ENCODE results near the gene MEX3A.
"Not testable (repeated sequence)": the region's sequence is repeated elsewhere in the genome, so short reads cannot be mapped to it uniquely, and the experiment has no call there.

The MEX3A gene, protein sequence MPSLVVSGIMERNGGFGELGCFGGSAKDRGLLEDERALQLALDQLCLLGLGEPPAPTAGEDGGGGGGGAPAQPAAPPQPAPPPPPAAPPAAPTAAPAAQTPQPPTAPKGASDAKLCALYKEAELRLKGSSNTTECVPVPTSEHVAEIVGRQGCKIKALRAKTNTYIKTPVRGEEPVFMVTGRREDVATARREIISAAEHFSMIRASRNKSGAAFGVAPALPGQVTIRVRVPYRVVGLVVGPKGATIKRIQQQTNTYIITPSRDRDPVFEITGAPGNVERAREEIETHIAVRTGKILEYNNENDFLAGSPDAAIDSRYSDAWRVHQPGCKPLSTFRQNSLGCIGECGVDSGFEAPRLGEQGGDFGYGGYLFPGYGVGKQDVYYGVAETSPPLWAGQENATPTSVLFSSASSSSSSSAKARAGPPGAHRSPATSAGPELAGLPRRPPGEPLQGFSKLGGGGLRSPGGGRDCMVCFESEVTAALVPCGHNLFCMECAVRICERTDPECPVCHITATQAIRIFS

DNA sequence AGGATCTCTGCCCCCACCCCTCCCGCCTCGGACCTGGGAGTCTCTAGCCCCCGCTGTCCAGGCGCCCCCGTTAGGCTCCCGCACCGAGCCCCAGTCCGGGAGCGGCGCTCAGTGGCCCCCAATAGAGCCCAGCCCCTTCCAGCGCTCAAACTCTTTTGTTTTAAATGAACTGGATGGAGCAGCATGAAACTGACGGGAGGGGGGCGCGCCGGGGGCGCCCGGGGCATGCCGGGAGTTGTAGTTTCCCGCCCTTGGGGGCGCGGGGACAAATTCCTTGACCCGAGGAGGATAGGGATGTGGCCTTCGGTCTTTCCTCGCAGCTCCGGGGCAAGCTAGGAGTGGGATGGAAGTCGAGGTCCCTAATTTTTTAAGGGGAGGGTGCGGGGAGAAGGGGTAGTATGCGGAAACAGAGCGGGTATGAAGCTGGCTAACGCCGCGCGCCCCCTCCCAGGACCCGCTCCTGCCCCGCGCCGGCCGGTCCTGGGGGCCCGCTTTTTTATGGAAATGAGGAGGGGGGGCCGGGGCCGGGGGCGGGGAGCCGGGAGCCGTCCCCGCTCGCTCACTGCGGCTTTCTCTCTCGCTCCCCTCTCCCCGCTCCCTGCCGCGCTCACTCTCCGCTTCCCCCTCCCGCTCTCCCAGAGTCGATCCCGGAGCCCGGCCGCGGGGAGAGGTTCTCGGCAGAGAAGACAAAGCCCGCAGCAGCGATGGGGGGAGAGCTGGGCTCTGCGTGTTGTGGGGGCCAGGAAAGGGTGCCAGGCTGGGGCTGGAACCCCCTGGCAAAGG, at the start of gene MEX3A:
Gene MEX3A, minus strand, starts transcription at position 157 of the 783 bp plus-strand sequence. CDS start 467 bp downstream, outside the sequence.
- peak; percentile 53 for DNase-seq

DNA sequence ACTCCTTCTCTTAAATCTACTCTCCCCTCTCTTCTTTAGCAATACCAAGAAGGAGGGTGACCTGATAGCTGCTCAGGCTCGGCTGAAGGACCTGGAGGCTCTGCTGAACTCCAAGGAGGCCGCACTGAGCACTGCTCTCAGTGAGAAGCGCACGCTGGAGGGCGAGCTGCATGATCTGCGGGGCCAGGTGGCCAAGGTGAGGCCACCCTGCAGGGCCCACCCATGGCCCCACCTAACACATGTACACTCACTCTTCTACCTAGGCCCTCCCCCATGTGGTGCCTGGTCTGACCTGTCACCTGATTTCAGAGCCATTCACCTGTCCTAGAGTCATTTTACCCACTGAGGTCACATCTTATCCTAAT, 48.3 kb upstream of the MEX3A start:
- DNase-seq = no peak

DNA sequence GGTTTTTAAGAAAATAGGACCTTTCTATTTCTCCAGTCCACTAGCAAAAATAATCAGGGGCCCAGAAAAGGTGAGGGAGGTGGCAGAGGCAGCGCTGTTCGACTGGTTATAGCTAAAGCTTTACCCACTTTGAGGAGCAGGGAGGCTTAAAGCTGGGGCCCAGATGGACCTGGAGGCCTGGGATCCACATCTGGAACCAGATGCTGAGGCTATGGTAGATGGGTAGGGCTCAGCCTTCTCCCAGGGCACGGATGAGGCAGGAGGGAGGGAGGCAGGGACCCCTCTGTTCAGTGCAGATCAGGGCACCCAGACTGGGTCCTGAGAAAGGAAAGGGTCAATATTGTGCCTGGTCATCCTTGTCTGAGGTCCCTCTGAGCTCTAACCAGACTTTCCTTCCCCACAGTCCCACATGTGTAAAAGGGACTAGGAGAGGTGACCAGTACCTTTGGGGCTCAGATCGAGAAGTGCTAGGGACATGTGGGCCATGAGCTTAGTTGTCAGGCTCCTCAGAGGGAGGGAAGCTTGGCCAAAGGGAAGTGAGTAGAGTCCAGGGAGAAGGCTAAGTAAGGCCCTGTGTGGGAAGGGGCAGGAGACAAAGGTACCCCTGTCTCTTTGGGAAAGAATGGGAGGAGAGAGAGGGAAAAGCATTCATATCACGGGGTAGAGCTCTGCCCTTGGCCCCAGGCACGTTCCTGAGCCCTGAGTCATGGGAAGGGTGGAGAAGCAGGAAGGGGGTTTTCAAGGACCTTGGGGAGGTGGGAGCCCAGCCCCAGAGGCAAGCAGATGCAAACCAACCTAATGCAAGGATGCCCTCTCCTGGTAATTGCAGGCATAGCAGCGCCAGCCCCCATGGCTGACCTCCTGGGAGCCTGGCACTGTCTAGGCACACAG, 47.7 kb upstream of the MEX3A start:
- peak; percentile 17 for DNase-seq

DNA sequence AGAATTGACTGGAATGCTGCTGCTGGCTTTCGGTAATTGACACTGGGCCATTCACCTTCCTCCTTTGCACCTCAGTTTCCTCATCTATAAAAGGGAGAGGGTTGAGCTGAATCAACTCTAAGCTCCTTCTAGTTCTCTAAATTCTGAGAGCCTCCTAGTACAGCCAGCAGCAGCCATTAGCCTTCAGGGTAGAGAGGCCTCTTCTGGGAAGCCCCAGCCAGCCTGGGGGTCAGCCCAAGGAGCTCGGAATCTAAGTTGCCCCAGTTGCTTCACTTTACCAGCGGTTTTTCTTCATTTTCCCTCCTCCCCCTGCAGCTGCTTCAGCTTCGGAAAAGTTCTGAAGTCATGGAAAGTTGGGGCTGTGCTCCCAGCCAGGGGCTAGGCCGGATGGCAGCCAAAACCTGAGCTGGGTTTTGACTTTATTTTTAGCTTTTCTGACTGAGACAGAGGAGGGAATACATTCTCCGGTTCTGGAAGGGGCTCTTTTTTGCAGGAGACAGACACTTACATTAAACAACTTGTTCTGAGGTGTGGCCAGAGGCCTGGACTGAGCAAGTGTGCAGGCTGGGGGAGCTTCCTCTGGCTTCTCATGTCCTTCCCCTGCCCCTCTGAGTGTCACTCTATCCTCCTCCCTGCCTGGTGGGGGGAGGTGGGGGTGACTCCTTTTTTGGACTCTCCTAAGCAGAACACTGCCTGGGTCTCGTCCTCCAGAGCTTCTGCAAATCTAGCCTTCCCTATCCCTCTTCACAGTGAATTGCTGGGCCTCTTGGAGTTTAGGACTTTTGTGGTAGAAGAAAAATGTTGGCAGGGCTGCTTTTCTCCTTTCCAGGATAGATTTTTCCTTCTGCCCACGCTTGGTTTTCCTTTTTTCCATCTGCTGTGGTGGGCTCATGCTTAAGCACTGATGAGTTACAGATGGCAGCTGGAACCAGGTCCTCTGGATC, 46.7 kb upstream of the MEX3A start:
- DNase-seq = no peak

DNA sequence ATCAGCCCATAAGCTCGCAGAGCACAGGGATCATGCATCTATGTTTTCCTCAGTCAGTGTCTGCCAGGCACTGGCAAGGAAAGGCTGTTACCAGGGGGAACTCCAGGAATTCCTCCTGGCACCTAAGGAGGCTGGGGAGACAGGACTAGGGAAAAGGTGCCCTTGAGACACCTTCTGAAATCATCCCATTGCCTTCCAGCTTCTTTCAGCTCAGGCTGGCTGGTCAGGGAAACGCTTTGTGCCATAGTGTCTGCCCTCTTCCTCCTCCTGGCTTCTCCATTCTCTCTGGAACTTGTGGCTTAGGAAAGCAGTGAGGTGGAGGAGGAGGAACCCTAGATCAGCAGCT, 46.0 kb upstream of the MEX3A start:
- DNase-seq = no peak

DNA sequence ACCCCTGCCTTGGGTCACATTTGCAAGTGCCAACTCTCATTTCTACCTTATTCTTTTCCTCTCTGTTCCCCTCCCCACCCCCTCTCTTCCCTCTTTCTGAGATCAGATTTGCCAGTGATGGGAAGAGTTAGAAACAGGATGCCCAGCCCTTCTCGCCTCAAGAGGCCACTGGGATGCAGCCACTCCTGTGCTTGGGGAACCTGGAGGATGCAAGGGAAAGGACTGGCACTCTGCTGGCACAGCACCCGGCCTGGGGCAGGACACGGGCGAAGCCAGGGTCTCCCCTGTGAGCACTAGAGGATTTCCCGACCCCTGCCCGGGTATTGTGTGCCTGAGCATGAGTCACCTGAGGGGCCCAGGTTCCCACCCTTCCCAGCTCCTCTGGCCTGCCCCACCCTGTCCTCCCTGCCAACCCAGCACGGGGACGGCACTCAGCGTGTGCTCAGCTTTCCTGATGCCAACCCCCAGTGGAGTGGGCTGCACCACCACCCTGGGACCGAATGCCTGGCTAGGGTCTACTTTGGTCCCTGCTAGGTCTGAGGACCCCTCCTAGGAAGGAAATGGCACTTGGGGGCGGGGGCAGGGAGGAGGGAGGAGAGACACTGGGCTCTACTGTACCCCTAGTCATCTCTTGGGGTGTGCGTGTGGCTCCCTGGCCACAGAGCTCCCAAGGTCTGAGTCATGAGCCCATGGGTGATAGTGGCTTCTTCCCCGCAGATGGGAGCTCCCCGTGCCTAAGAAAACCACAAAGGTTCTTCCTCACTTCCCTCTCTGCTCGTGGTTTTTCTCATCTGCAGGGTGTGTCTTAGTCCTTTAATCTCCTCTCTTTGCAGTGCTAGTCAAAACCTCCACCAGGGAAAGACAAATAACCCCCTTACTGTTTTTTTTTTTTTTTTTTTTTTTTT, 44.6 kb upstream of the MEX3A start:
- DNase-seq = no peak

DNA sequence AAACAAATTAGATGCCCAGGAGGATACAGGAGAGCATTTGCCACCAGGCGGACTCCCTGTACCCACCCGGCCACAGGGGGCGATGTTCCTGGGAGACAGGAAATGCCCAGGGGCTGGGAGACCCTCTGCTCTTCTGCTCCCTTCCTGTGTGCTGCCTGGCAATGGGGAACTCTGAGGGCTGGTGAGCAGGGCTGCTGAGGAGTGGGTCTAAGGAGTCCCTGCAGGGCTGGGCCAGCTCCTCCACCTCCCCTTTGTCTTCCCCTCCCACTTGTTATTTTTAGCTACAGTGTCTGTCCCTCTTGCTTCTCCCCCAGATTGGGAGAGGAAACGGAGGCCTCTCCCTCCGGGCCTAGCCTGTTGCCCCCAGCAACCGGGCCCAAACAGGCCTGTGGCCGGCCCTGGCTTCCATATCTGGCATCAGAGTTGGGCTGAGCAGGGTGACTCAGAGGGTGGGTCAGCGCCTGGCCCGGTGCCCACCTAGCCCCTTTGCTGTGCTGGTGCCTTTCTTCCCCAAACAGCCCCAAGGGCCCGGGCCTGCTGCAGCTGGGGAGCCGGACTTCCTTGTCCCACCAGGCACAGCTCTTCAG, 43.9 kb upstream of the MEX3A start:
- DNase-seq = no peak

DNA sequence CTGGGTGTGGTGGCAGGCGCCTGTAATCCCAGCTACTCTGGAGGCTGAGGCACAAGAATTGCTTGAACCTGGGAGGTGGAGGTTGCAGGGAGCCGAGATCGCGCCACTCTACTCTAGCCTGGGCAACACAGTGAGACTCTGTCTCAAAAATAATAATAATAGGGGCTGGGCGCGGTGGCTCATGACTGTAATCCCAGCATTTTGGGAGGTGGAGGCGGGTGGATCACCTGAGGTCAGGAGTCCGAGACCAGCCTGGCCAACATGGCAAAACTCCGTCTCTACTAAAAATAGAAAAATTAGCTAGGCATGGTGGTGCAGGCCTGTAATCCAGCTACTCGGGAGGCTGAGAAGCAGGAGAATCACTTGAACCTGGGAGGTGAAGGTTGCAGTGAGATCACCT, 43.3 kb upstream of the MEX3A start:
- DNase-seq = not testable (repeated sequence)

DNA sequence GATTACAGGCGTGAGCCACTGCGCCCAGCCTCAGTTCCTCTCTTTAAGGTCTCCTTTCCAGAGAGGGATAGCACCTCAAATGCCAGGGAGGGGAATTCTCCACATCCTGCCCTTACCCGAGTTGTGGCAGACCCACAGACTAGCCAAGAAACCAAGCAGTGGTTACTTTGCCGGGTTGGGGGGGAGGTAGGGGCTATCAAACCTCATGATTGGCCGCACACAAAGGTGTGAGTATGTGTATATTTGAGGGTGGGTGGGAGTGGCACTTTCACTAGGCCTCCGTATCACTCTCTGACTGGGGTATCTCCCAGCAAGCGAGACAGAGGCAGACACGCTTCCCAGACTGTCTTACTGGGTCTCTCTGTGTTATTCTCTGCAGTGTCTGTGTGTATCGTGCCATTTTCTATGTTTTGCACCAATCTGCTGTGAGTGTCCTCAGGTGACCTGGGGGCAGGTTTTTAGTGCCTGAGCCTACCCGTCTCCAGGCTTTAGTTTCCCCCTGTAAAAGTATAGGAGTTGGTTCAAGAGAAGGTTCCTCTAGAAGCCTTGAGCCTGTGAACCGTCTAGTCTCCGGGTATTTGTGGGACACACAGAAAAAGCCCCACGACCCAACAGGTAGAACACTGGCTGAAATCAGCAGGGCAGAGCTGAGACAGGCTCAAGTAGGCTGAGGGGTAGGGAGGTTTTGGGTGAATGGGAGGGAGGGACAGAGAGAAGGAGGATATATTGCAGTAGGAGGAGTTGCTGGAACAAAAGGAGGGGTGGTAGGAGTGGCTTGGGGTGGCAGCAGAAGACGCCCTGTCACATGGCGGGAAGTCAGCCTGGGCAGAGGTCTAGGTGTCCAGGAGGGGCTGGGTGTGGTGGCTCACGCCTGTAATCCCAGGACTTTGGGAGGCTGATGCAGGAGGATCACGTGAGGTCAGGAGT, 42.6 kb upstream of the MEX3A start:
- no peak for DNase-seq

DNA sequence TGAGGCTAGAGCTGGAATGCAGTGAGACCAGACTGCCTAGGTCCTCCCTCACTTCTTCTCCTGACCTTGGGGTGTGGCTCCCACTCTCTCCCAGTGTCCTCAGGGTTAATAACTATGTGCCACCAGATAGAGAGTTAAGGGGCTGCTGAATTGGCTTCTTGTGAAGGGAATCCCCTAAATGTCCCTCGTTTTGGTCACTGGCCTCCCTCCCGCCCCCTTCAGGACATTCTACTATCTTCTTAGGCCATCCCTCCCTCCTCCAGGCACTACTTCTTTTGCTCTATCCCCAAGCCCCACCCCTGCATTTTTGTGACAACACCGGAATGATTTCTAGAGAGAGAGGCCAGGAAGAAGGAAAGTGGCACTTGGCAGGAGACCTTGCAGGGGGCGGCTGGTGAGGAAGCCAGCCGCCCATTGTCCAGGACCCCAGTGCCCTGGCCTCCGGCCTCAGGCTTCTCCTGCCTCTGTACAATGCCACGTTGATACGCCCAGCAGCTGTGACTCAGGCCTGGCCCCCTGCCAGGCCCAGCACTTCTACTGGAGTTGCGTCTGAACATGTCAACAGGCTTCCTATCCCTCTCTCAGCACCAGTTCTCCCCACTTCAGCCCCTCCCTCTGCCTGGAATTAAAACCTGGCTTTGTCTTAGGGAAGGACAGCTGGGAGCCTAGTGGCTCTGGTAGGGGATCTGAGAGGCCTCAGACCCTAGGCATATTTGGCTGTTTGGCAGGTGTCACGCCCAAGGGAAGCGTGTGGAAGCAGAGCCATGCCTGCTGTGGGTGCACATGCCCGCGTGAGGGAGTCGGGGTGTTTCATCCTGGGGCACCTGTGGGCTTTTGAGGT, 41.3 kb upstream of the MEX3A start:
- peak; percentile 74 for DNase-seq

DNA sequence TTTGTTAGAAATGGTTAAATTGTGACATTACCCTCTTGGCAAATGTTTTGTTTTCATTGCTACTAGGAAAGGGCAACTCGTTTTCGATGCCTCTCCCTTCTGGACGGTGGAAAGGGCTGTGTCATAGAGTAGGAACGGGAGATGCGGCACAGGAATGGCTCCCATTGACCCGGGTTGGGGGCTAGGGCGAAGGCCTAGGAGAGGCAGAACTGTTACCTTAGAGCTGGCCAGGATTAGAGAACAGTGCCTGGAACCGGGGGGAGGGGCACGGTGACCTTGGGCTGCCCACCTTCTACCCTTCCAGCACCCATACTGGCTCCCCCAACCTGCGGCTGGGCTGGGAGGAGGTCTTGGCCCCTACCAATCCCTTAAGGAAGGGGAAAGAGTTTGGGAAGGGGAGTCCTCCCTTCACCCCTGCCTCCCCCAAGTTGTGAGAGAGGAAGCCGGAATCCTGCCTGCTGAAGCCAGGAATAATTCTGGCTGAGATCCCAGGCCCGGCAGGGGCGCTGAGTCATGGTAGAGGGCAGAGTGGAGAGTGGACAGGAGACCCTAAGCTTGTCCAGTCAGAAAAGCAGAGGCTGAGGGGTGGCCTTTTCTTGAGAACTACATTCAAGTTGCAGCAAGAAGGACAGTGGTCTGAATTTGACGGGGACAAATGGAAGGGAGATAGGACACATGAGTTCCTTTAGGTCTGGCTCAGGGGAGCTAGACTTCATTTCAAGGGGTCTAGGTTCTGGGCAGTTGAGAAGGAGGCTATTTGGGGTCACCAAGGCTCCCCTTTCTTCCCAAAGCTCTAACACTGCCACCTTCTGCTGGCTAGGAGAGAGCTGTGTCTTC, 40.5 kb upstream of the MEX3A start:
- DNase-seq = no peak

DNA sequence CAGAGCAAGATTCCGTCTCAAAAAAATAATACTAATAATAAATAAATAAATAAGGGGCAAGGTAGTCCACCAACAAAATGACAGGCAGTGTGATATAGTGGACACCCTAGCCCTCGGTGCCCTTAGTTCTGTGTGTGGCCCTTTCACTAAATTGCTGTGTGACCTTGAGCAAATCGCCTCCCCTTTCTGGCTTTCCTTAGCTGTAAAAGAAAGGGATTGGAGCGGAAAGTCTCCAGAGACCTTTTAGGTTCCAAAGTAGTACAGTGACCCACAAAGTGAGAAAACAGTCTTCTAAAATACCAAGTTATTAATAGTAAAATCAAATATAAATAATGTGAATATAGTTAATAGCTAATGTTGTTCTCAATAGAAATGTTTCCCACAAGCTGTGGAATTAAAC, 39.8 kb upstream of the MEX3A start:
- no peak for DNase-seq

DNA sequence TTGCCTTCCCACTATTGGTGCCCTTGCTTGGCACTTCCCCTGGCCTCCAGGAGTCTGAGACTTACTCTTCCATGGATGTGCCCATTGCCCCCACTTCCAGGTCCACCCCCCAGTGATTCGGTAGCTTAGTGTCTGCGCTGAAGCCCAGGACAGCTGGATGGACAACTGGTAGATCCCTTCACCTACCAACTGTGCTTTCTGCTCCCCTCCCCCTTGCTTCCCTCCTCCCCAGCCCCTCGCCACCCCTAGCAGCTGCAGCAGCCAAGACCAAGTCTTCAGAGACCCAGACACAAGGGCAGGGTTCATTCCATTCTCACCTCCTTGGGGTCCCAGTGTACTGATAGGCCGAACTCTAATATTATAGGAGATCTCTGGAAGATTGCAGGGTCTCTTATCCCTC, 39.2 kb upstream of the MEX3A start:
- no peak for DNase-seq

DNA sequence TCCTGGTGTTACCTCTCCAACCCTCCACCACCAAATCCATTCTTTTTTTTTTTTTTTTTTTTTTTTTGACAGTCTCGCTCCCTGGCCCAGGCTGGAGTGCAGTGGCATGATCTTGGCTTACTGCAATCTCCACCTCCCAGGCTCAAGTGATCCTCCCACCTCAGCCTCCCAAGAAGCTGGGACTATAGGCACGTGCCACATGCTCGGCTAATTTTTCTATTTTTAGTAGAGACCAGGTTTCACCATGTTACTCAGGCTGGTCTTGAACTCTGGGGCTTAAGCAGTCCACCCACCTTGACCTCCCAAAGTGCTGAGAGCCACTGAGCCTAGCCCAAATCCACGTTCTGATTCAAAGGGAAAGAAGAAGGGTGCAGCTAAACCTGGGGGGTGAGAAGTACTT, 38.7 kb upstream of the MEX3A start:
- not testable (repeated sequence) for DNase-seq

DNA sequence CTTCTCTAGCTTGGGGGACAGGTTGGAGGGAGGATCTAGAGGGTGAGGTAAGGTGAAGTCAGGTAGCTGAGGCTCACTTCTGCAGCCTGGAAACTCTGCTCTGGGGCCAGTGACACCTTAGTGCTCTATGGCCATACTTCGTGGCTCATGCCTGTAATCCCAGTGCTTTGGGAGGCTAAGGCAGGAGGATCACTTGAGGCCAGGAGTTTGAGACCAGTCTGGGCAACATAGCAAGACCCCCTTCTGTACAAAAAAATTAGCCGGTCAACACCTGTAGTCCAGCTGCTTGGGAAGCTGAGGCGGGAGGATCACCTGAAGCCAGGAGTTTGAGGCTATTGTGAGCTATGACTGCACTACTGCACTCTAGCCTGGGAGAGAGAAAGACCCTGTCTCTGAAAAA, 38.1 kb upstream of the MEX3A start:
- no peak for DNase-seq

DNA sequence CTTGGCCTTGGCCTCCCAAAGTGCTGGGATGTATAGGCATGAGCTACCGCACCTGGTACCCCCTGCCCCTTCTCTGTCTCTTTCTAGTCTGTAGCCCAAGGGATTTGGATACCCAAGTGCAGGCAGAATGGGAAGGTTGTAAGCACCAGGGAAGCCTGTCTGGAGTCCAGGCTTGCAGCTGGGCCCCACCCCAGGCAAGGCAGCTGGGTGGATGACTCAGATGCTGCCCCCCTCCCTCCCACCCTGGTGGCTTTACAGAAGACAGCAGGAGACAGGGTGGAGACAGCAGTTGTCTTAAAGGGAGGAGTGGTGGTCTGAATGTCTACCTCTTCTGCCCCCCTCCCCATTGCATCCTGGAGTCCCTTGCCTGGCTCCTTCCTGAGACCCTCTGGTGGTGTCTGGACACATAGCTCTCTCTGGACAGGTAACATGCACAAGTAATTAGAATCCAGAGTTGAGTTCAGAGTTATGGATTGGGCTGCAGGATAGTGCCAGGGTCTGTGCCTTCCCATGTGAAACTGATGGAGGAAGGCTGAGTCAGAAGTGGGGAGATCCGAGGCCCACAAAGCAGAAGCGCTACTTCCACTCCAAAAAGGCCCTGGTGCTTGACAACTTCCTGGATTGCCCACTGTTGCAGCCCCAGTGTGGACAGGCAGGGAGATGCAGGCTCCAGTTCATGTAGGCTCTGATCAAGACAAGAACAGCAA, 37.4 kb upstream of the MEX3A start:
- DNase-seq = no peak
